Esophagus squamous epithelium (tissue), 4 donors: Measurements from ENCODE around the gene PGRMC2.

Experiments
- POLR2A ChIP-seq, 4 donors: fragments of 450-650 bp; IDR thresholded peaks; one replicate each; pipeline ENCODE4 v1.6.1; 2017; ENCODE audit warnings: antibody characterized with exemption in 4 of 4, mild to moderate bottlenecking in 4 of 4, moderate library complexity in 3 of 4
- TF ChIP-seq, protein P1 (sequence below), 6 experiments: fragments of 450-650 bp in 4 of 6; fragments of 200-600 bp in 2 of 6; sonication (generic) in 2 of 6; IDR thresholded peaks; one replicate each; pipeline ENCODE4 v1.5.1; 2016 to 2019; ENCODE audit warnings: antibody characterized with exemption in 6 of 6, mild to moderate bottlenecking in 4 of 6, moderate library complexity in 4 of 6

DNA sequence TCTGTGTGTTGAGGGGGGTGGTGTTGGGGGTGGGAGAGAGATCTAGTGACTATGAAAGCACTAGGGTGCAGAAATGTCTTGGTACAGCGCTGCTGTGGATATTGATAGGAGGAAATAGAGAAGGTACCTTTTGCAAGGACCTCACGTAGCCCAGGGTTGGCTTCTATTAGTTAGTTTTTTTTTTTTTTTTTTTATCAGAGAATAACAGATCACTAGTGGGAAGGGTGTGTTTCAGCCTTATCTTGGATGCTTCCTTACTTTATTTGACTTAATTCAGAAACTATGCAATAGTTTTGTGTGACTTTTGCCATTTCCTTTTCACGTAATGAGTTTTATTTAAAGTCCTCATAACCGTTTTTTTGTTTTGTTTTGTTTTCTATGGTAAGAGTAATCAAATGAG is 16.4 kb upstream of the PGRMC2 start:
- no peak for TF ChIP-seq POLR2A (IDR thresholded peaks at IDR 0.05)
- TF ChIP-seq, protein P1, sequence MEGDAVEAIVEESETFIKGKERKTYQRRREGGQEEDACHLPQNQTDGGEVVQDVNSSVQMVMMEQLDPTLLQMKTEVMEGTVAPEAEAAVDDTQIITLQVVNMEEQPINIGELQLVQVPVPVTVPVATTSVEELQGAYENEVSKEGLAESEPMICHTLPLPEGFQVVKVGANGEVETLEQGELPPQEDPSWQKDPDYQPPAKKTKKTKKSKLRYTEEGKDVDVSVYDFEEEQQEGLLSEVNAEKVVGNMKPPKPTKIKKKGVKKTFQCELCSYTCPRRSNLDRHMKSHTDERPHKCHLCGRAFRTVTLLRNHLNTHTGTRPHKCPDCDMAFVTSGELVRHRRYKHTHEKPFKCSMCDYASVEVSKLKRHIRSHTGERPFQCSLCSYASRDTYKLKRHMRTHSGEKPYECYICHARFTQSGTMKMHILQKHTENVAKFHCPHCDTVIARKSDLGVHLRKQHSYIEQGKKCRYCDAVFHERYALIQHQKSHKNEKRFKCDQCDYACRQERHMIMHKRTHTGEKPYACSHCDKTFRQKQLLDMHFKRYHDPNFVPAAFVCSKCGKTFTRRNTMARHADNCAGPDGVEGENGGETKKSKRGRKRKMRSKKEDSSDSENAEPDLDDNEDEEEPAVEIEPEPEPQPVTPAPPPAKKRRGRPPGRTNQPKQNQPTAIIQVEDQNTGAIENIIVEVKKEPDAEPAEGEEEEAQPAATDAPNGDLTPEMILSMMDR (IDR thresholded peaks at IDR 0.05) = no peak
